HUES6 (cell line): ENCODE measurements around the gene SLC23A2.

Experiments used
- H3K27ac ChIP-seq: 2 replicates; pipeline ENCODE4 v1.7.0; 2013; ENCODE audit warnings: low read depth, mild to moderate bottlenecking, low read length, inconsistent platforms
- H3K27me3 ChIP-seq: 2 replicates; pipeline ENCODE4 v1.6.1; 2013; ENCODE audit warnings: low read length; ENCODE audit not compliant: control insufficient read depth, insufficient read depth
- H3K36me3 ChIP-seq: 2 replicates; pipeline ENCODE4 v1.6.1; 2013; ENCODE audit warnings: low read length; ENCODE audit not compliant: control insufficient read depth, insufficient read depth
- H3K4me1 ChIP-seq: 2 replicates; pipeline ENCODE4 v1.6.1; 2013; ENCODE audit warnings: low read length; ENCODE audit not compliant: control insufficient read depth, insufficient read depth
- H3K4me3 ChIP-seq: 2 replicates; pipeline ENCODE4 v1.5.1; 2013; ENCODE audit warnings: low read depth, low read length
- H3K9ac ChIP-seq: one replicate; pipeline ENCODE4 v1.6.1; 2013; ENCODE audit warnings: mild to moderate bottlenecking, low read length
- H3K9me3 ChIP-seq: 2 replicates; pipeline ENCODE4 v1.6.1; 2013; ENCODE audit warnings: low read depth, low read length; ENCODE audit not compliant: control insufficient read depth, insufficient read depth

The SLC23A2 gene

GRCh38 chr20:4873396-4873795, 127.9 kb downstream of the SLC23A2 start:
- H3K36me3 ChIP-seq = peaks cover 10% of the 10 kb centered on the region; the same call in 1 of the 2 replicates
- no peaks in the 10 kb centered on the region for H3K27me3 ChIP-seq
- H3K4me1 ChIP-seq = no peaks in the 10 kb centered on the region
- no peak overlapping the region for H3K9ac ChIP-seq
- H3K4me3 ChIP-seq = no peak overlapping the region
- H3K27ac ChIP-seq = no peak overlapping the region
- H3K9me3 ChIP-seq = no peaks in the 10 kb centered on the region

- no peak overlapping the region for H3K27ac ChIP-seq
- no peak overlapping the region for H3K9ac ChIP-seq
- H3K4me1 ChIP-seq = no peaks in the 10 kb centered on the region
- H3K36me3 ChIP-seq = peaks cover 10% of the 10 kb centered on the region
- H3K9me3 ChIP-seq = no peaks in the 10 kb centered on the region
- H3K27me3 ChIP-seq = no peaks in the 10 kb centered on the region
- no peak overlapping the region for H3K4me3 ChIP-seq
Measured at GRCh38 chr20:4871486-4871885, 129.8 kb downstream of the SLC23A2 start.

GRCh38 chr20:4870906-4871305, 130.4 kb downstream of the SLC23A2 start:
- no peak overlapping the region for H3K4me3 ChIP-seq
- H3K9ac ChIP-seq = no peak overlapping the region
- H3K36me3 ChIP-seq = peaks cover 10% of the 10 kb centered on the region
- no peaks in the 10 kb centered on the region for H3K27me3 ChIP-seq
- no peak overlapping the region for H3K27ac ChIP-seq
- H3K9me3 ChIP-seq = no peaks in the 10 kb centered on the region
- no peaks in the 10 kb centered on the region for H3K4me1 ChIP-seq

- no peak overlapping the region for H3K9ac ChIP-seq
- no peak overlapping the region for H3K27ac ChIP-seq
- no peak overlapping the region for H3K4me3 ChIP-seq
- no peaks in the 10 kb centered on the region for H3K9me3 ChIP-seq
- H3K27me3 ChIP-seq = no peaks in the 10 kb centered on the region
- peaks cover 10% of the 10 kb centered on the region for H3K36me3 ChIP-seq
- no peaks in the 10 kb centered on the region for H3K4me1 ChIP-seq
Measured at GRCh38 chr20:4869290-4870193, 131.8 kb downstream of the SLC23A2 start.

- no peak overlapping the region for H3K27ac ChIP-seq
- H3K27me3 ChIP-seq = no peaks in the 10 kb centered on the region
- no peak overlapping the region for H3K4me3 ChIP-seq
- H3K9me3 ChIP-seq = no peaks in the 10 kb centered on the region
- H3K36me3 ChIP-seq = peaks cover 2% of the 10 kb centered on the region
- no peak overlapping the region for H3K9ac ChIP-seq
- H3K4me1 ChIP-seq = no peaks in the 10 kb centered on the region
Measured at GRCh38 chr20:4867051-4867450, 134.3 kb downstream of the SLC23A2 start.

- no peak overlapping the region for H3K4me3 ChIP-seq
- no peak overlapping the region for H3K27ac ChIP-seq
- H3K9me3 ChIP-seq = no peaks in the 10 kb centered on the region
- no peaks in the 10 kb centered on the region for H3K27me3 ChIP-seq
- no peak overlapping the region for H3K9ac ChIP-seq
- no peaks in the 10 kb centered on the region for H3K4me1 ChIP-seq
- peaks cover 6% of the 10 kb centered on the region for H3K36me3 ChIP-seq
Measured at GRCh38 chr20:4866429-4866828, 134.9 kb downstream of the SLC23A2 start.

GRCh38 chr20:4864311-4864752, 137.0 kb downstream of the SLC23A2 start:
- H3K36me3 ChIP-seq = peaks cover 13% of the 10 kb centered on the region
- H3K4me1 ChIP-seq = no peaks in the 10 kb centered on the region
- H3K4me3 ChIP-seq = no peak overlapping the region
- H3K27me3 ChIP-seq = no peaks in the 10 kb centered on the region
- H3K27ac ChIP-seq = no peak overlapping the region
- no peak overlapping the region for H3K9ac ChIP-seq
- no peaks in the 10 kb centered on the region for H3K9me3 ChIP-seq

- Histone ChIP-seq H3K27ac (no peak overlapping the region), H3K4me3 (no peak overlapping the region), H3K9me3 (no peaks in the 10 kb centered on the region), H3K36me3 (peaks cover 23% of the 10 kb centered on the region), H3K9ac (no peak overlapping the region), H3K27me3 (no peaks in the 10 kb centered on the region), H3K4me1 (no peaks in the 10 kb centered on the region)
Measured at GRCh38 chr20:4862661-4863060, 138.6 kb downstream of the SLC23A2 start.

GRCh38 chr20:4861961-4862360, 139.3 kb downstream of the SLC23A2 start:
- no peak overlapping the region for H3K27ac ChIP-seq
- H3K4me1 ChIP-seq = no peaks in the 10 kb centered on the region
- no peak overlapping the region for H3K9ac ChIP-seq
- H3K4me3 ChIP-seq = no peak overlapping the region
- H3K36me3 ChIP-seq = peaks cover 23% of the 10 kb centered on the region; the same call in 1 of the 2 replicates
- no peaks in the 10 kb centered on the region for H3K27me3 ChIP-seq
- no peaks in the 10 kb centered on the region for H3K9me3 ChIP-seq

GRCh38 chr20:4858000-4858399, 143.3 kb downstream of the SLC23A2 start:
- H3K4me1 ChIP-seq = no peaks in the 10 kb centered on the region
- no peaks in the 10 kb centered on the region for H3K9me3 ChIP-seq
- no peak overlapping the region for H3K9ac ChIP-seq
- peaks cover 32% of the 10 kb centered on the region for H3K36me3 ChIP-seq
- H3K27me3 ChIP-seq = no peaks in the 10 kb centered on the region
- H3K4me3 ChIP-seq = no peak overlapping the region
- H3K27ac ChIP-seq = no peak overlapping the region

- no peaks in the 10 kb centered on the region for H3K27me3 ChIP-seq
- no peak overlapping the region for H3K27ac ChIP-seq
- no peaks in the 10 kb centered on the region for H3K4me1 ChIP-seq
- peaks cover 26% of the 10 kb centered on the region for H3K36me3 ChIP-seq
- H3K9me3 ChIP-seq = no peaks in the 10 kb centered on the region
- no peak overlapping the region for H3K9ac ChIP-seq
- H3K4me3 ChIP-seq = no peak overlapping the region
Measured at GRCh38 chr20:4856022-4856755, 145.1 kb downstream of the SLC23A2 start.
